ENCODE results near the gene TOP1.

The TOP1 gene

GRCh38 chr20:40991181-40991889 lies 37.3 kb upstream of the TOP1 start:
- Histone ChIP-seq H3K9ac (ENCODE audit: low read depth in 1 of 2, low read length in 2 of 2) (peak overlapping the region in 1 of 2 donors; percentile 26), H3K27me3 (ENCODE audit: control insufficient read depth in 1 of 2, insufficient read depth in 2 of 2, low read length in 2 of 2) (no peaks in the 10 kb centered on the region), H3K27ac (ENCODE audit: low read depth, low read length) (no peak overlapping the region), H3K9me3 (ENCODE audit: control insufficient read depth in 1 of 2, low read length in 2 of 2) (no peaks in the 10 kb centered on the region), H3K4me1 (ENCODE audit: control insufficient read depth in 1 of 2, insufficient read depth in 2 of 2, low read length in 2 of 2) (peaks cover 12 to 17% of the 10 kb centered on the region in 2 donors), H3K36me3 (ENCODE audit: control insufficient read depth in 1 of 2, insufficient read depth in 2 of 2, low read length in 2 of 2) (no peaks in the 10 kb centered on the region), H3K4me3 (ENCODE audit: low read depth in 1 of 2, low read length in 2 of 2) (no peak overlapping the region)

- H3K4me1 ChIP-seq (ENCODE audit: control insufficient read depth in 1 of 2, insufficient read depth in 2 of 2, low read length in 2 of 2): peaks cover 12 to 17% of the 10 kb centered on the region in 2 donors
- no peak overlapping the region for H3K9ac ChIP-seq (ENCODE audit: low read depth in 1 of 2, low read length in 2 of 2)
- H3K27ac ChIP-seq (ENCODE audit: low read depth, low read length): no peak overlapping the region
- H3K4me3 ChIP-seq (ENCODE audit: low read depth in 1 of 2, low read length in 2 of 2): no peak overlapping the region
- H3K27me3 ChIP-seq (ENCODE audit: control insufficient read depth in 1 of 2, insufficient read depth in 2 of 2, low read length in 2 of 2): no peaks in the 10 kb centered on the region
- H3K36me3 ChIP-seq (ENCODE audit: control insufficient read depth in 1 of 2, insufficient read depth in 2 of 2, low read length in 2 of 2): no peaks in the 10 kb centered on the region
- H3K9me3 ChIP-seq (ENCODE audit: control insufficient read depth in 1 of 2, low read length in 2 of 2): no peaks in the 10 kb centered on the region
Measured at GRCh38 chr20:40992349-40993113, 36.1 kb upstream of the TOP1 start.

GRCh38 chr20:40993794-40994540 lies 34.7 kb upstream of the TOP1 start:
- Histone ChIP-seq H3K4me1 (ENCODE audit: control insufficient read depth in 1 of 2, insufficient read depth in 2 of 2, low read length in 2 of 2) (peaks cover 12 to 17% of the 10 kb centered on the region in 2 donors), H3K9ac (ENCODE audit: low read depth in 1 of 2, low read length in 2 of 2) (no peak overlapping the region), H3K27ac (ENCODE audit: low read depth, low read length) (no peak overlapping the region), H3K4me3 (ENCODE audit: low read depth in 1 of 2, low read length in 2 of 2) (no peak overlapping the region), H3K9me3 (ENCODE audit: control insufficient read depth in 1 of 2, low read length in 2 of 2) (no peaks in the 10 kb centered on the region), H3K36me3 (ENCODE audit: control insufficient read depth in 1 of 2, insufficient read depth in 2 of 2, low read length in 2 of 2) (no peaks in the 10 kb centered on the region), H3K27me3 (ENCODE audit: control insufficient read depth in 1 of 2, insufficient read depth in 2 of 2, low read length in 2 of 2) (no peaks in the 10 kb centered on the region)

- H3K9me3 ChIP-seq (ENCODE audit: control insufficient read depth in 1 of 2, low read length in 2 of 2): no peaks in the 10 kb centered on the region
- H3K27ac ChIP-seq (ENCODE audit: low read depth, low read length): no peak overlapping the region
- H3K9ac ChIP-seq (ENCODE audit: low read depth in 1 of 2, low read length in 2 of 2): no peak overlapping the region
- H3K4me3 ChIP-seq (ENCODE audit: low read depth in 1 of 2, low read length in 2 of 2): no peak overlapping the region
- H3K4me1 ChIP-seq (ENCODE audit: control insufficient read depth in 1 of 2, insufficient read depth in 2 of 2, low read length in 2 of 2): peaks cover 5 to 6% of the 10 kb centered on the region in 2 donors
- no peaks in the 10 kb centered on the region for H3K27me3 ChIP-seq (ENCODE audit: control insufficient read depth in 1 of 2, insufficient read depth in 2 of 2, low read length in 2 of 2)
- H3K36me3 ChIP-seq (ENCODE audit: control insufficient read depth in 1 of 2, insufficient read depth in 2 of 2, low read length in 2 of 2): no peaks in the 10 kb centered on the region
Measured at GRCh38 chr20:40996326-40996725, 32.3 kb upstream of the TOP1 start.

- Histone ChIP-seq H3K4me1 (ENCODE audit: control insufficient read depth in 1 of 2, insufficient read depth in 2 of 2, low read length in 2 of 2) (no peaks in the 10 kb centered on the region), H3K9ac (ENCODE audit: low read depth in 1 of 2, low read length in 2 of 2) (no peak overlapping the region), H3K36me3 (ENCODE audit: control insufficient read depth in 1 of 2, insufficient read depth in 2 of 2, low read length in 2 of 2) (no peaks in the 10 kb centered on the region), H3K4me3 (ENCODE audit: low read depth in 1 of 2, low read length in 2 of 2) (no peak overlapping the region), H3K27ac (ENCODE audit: low read depth, low read length) (no peak overlapping the region), H3K9me3 (ENCODE audit: control insufficient read depth in 1 of 2, low read length in 2 of 2) (no peaks in the 10 kb centered on the region), H3K27me3 (ENCODE audit: control insufficient read depth in 1 of 2, insufficient read depth in 2 of 2, low read length in 2 of 2) (no peaks in the 10 kb centered on the region)
Measured at GRCh38 chr20:40997116-40997515, 31.5 kb upstream of the TOP1 start.

- H3K4me1 ChIP-seq (ENCODE audit: control insufficient read depth in 1 of 2, insufficient read depth in 2 of 2, low read length in 2 of 2): peaks cover 22% of the 10 kb centered on the region in 2 donors
- no peak overlapping the region for H3K4me3 ChIP-seq (ENCODE audit: low read depth in 1 of 2, low read length in 2 of 2)
- H3K36me3 ChIP-seq (ENCODE audit: control insufficient read depth in 1 of 2, insufficient read depth in 2 of 2, low read length in 2 of 2): no peaks in the 10 kb centered on the region
- no peak overlapping the region for H3K9ac ChIP-seq (ENCODE audit: low read depth in 1 of 2, low read length in 2 of 2)
- H3K9me3 ChIP-seq (ENCODE audit: control insufficient read depth in 1 of 2, low read length in 2 of 2): no peaks in the 10 kb centered on the region
- no peak overlapping the region for H3K27ac ChIP-seq (ENCODE audit: low read depth, low read length)
- no peaks in the 10 kb centered on the region for H3K27me3 ChIP-seq (ENCODE audit: control insufficient read depth in 1 of 2, insufficient read depth in 2 of 2, low read length in 2 of 2)
Measured at GRCh38 chr20:40999841-41000240, 28.8 kb upstream of the TOP1 start.

GRCh38 chr20:41000628-41001027 lies 28.0 kb upstream of the TOP1 start:
- no peaks in the 10 kb centered on the region for H3K9me3 ChIP-seq (ENCODE audit: control insufficient read depth in 1 of 2, low read length in 2 of 2)
- peaks cover 29% of the 10 kb centered on the region in 2 donors for H3K4me1 ChIP-seq (ENCODE audit: control insufficient read depth in 1 of 2, insufficient read depth in 2 of 2, low read length in 2 of 2)
- no peak overlapping the region for H3K9ac ChIP-seq (ENCODE audit: low read depth in 1 of 2, low read length in 2 of 2)
- no peaks in the 10 kb centered on the region for H3K27me3 ChIP-seq (ENCODE audit: control insufficient read depth in 1 of 2, insufficient read depth in 2 of 2, low read length in 2 of 2)
- no peaks in the 10 kb centered on the region for H3K36me3 ChIP-seq (ENCODE audit: control insufficient read depth in 1 of 2, insufficient read depth in 2 of 2, low read length in 2 of 2)
- no peak overlapping the region for H3K4me3 ChIP-seq (ENCODE audit: low read depth in 1 of 2, low read length in 2 of 2)
- H3K27ac ChIP-seq (ENCODE audit: low read depth, low read length): no peak overlapping the region

- Histone ChIP-seq H3K4me3 (ENCODE audit: low read depth in 1 of 2, low read length in 2 of 2) (no peak overlapping the region), H3K4me1 (ENCODE audit: control insufficient read depth in 1 of 2, insufficient read depth in 2 of 2, low read length in 2 of 2) (peaks cover 36 to 38% of the 10 kb centered on the region in 2 donors), H3K27ac (ENCODE audit: low read depth, low read length) (no peak overlapping the region), H3K36me3 (ENCODE audit: control insufficient read depth in 1 of 2, insufficient read depth in 2 of 2, low read length in 2 of 2) (no peaks in the 10 kb centered on the region), H3K9me3 (ENCODE audit: control insufficient read depth in 1 of 2, low read length in 2 of 2) (peaks cover under 1 to 4% of the 10 kb centered on the region in 2 donors), H3K9ac (ENCODE audit: low read depth in 1 of 2, low read length in 2 of 2) (no peak overlapping the region), H3K27me3 (ENCODE audit: control insufficient read depth in 1 of 2, insufficient read depth in 2 of 2, low read length in 2 of 2) (no peaks in the 10 kb centered on the region)
Measured at GRCh38 chr20:41001497-41001896, 27.1 kb upstream of the TOP1 start.

- peak overlapping the region in 1 of 2 donors; percentile 60 for H3K9ac ChIP-seq (ENCODE audit: low read depth in 1 of 2, low read length in 2 of 2)
- no peaks in the 10 kb centered on the region for H3K27me3 ChIP-seq (ENCODE audit: control insufficient read depth in 1 of 2, insufficient read depth in 2 of 2, low read length in 2 of 2)
- no peaks in the 10 kb centered on the region for H3K36me3 ChIP-seq (ENCODE audit: control insufficient read depth in 1 of 2, insufficient read depth in 2 of 2, low read length in 2 of 2)
- H3K4me1 ChIP-seq (ENCODE audit: control insufficient read depth in 1 of 2, insufficient read depth in 2 of 2, low read length in 2 of 2): peaks cover 38 to 39% of the 10 kb centered on the region in 2 donors
- peak overlapping the region; percentile 93 for H3K27ac ChIP-seq (ENCODE audit: low read depth, low read length)
- peak overlapping the region; percentile 50 to 64 for H3K4me3 ChIP-seq (ENCODE audit: low read depth in 1 of 2, low read length in 2 of 2)
- peaks cover 3 to 6% of the 10 kb centered on the region in 2 donors for H3K9me3 ChIP-seq (ENCODE audit: control insufficient read depth in 1 of 2, low read length in 2 of 2)
Measured at GRCh38 chr20:41002842-41003142, 25.8 kb upstream of the TOP1 start.

Data from duodenal mucosa (tissue), 2 donors.